CD4-positive, alpha-beta T cell treated with Interleukin-15 for 1 hour (primary cell): ENCODE results near the gene PPFIBP1.
"Not testable (repeated sequence)": the region's sequence is repeated elsewhere in the genome, so short reads cannot be mapped to it uniquely, and the experiment has no call there.

ENCODE experiments used
- DNase-seq: peaks from one replicate; pipeline ENCODE4 v3.0.0-alpha.2; 2020

The PPFIBP1 gene

DNA sequence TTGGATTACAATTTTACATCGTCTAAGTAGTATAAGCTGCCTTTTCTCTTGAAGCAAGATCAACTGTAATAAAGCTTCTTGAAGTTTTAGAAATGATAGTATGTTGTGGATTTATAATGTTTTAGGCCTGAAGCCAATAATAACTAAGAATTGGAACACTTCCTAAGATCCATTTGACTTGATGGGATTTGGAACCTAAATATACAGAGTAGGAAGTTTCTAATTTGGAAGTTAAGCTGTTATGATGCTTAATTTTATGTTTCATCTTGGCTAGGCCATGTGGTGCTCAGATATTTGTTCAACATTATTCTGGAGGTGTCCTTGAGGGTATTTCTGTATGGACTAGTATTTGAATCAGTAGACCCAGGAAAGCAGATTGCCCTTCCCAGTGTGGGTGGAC, 74.9 kb downstream of the PPFIBP1 start:
- DNase-seq: not testable (repeated sequence)

DNA sequence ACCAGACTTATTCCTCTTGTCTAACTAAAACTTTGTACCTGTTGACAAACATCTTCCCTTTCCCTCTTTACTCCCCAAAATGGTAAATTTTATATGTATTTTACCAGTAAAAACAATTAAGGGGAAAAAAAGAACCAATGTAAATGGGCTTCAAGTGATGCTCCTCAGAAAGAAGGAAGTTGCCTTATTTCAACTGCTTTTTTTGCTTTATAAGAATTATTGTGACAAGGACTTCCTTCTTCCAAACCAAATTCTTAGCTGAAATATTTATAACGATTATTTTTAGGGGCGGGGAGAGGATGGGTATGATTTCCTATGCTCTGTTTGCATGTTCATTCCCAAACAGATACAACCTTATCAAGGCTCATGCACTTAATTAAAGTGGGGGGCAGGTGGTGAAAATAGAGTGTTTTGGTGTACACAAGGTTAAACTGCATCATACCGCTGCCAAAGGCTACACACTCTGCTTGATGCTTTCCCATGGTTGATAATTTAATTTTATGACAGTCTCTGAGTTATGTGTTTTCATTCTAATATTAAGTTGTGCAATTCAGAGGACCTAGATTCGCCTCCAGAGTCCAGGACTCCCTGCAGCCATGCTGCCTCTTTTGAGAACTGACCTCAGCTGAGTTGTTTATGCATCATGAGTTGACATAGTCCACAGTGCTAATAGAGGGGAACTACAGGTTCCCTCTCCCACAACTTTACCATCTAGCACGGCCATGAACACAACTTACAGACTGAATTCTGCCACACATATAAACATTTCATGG, 77.2 kb downstream of the PPFIBP1 start:
- DNase-seq: not testable (repeated sequence)

DNA sequence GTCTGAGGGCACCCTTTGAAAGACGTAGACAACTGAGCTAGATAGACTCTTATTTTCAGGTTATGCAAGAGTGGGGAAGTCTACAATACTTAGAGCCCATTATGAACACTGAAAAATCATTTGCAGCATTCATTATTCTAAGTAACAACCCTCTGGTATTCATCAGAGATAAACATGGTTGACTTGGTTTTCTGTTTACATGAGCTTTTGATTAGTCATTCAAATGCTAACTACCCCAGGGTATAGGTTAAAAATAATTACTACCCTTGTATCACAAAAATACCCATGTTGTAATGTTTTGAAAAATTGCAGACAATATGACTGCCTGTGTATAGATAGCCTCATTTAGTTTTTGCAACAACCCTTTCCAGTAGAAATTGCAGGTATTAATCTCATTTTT, 78.5 kb downstream of the PPFIBP1 start:
- DNase-seq: no peak

DNA sequence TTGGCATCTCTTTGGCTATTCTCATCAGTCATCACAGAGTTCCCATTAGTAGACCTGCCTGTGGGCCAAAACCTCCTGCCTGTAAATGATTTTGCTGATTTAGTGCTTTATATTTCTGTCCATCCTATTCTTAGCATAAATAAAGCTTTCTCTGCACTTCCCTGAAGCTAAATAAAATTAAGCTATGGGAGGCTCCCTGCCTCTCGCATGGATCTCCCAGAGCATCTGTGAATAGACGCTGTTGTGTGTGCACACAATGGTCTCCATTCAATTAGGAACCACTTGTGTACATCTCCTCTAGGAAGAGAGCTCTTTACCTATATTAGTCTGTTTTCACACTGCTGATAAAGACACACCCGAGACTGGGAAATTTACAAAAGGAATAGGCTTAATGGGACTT, 80.4 kb downstream of the PPFIBP1 start:
- DNase-seq: no peak

DNA sequence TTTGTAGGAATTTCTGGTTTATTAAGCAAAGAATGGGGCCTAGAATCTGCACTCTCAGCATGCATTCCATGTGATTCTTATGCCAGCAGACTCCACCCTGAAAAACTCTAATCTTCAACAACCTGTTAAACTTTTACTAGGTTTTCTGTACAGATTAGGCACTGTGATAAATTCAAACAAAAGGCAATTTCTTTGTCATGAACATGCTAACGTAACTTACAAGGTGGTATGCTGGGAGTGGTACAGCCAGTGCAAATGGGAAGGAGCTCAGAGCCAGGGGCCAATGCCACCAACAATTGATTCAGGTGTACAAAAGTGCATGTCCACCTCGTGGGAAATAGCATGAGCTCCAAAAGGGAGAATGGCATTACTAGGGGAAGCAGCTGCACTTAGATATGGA, 83.0 kb downstream of the PPFIBP1 start:
- DNase-seq: no peak

DNA sequence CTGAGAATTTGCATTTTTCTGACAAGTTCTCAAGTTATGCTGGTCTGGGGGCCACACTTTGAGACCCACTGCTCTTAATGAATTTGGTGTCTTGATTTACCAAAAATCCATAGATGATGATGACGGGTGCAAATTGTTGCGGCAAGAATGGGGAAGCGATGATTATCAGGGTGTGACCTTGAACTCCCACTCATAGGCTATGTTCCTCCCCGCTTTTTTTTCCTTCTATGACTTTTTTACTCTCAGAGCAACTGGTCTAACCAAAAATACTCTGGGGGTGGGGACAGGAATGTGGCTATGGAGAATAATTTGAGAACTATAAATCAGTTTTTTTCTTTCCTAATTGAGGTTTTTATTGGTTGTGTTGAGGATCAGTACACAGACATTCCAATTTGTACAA, 83.6 kb downstream of the PPFIBP1 start:
- DNase-seq: no peak

DNA sequence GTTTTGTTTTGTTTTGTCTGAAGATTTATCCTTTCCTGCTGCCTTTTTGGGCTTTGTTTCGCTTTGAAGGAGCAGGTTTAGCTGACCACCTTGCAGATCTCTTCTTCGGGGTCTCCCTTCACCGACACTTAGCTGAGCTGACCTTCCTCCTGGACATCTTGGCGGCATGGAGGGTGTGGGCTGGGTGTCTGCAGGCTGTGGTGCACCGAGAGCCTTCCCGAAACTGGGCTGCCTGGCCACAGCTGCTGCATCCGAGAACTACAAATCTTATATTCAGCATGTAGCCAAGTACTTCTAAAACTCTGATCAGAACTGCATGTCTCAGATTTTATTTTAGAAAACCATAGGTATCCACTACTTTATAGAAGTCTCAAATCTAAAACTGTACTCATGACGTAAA, 84.9 kb downstream of the PPFIBP1 start:
- no peak for DNase-seq

DNA sequence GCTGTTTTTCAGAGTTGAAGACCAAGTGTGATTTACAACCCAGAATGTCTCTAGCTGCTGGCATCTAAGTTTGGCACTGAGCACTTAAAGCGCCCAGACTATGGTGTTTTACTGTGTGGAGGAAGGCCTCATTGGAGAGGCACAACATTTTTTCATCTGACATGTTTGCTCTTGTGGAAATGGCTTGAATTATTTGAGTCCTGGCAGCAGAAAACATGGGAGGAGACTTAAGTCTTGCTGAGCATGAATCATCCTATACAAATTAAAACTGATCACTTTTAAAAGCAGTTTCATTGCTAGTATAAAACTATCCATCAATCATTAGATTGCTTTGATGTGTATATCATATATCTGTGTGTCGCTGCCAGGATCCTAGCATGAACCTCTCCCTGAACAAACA, 86.4 kb downstream of the PPFIBP1 start:
- DNase-seq: no peak

DNA sequence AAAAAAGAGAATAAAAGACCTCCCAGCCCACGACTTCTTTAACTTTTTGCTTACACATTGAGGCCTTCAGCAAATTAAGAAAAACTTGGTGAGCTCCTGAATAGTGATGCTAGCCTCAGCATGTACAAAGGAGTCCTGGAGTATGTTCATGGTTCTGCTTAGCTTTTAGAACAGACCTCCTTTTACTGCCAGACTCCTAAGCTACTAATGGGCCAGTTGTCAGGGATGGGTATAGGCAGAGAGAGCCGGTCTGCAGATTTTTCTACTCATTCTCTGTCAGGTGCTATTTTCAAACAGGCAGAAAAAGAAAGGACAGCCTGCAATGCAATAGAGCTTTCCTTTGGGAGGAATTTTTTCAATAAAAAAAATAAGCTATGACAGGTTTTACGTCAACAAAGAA, 90.4 kb downstream of the PPFIBP1 start:
- no peak for DNase-seq

DNA sequence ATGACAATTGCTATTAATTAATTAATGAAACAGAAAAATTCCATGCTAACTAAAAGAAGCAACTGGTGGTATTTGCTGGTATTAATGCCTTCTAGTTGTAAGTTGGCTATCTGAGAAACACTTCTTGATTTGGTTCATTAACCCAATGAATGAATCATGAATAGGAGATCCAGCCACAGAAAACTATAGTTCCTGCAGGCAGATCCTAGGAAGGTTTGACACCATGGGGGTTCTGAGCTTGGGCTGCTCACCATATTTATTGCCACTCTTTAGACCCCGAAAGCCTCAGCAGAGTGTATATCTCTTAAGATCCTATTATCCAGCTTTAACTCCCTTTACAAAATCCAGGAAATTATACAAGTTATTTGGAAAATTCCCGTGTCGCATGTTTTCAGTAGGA, 90.9 kb downstream of the PPFIBP1 start:
- no peak for DNase-seq

DNA sequence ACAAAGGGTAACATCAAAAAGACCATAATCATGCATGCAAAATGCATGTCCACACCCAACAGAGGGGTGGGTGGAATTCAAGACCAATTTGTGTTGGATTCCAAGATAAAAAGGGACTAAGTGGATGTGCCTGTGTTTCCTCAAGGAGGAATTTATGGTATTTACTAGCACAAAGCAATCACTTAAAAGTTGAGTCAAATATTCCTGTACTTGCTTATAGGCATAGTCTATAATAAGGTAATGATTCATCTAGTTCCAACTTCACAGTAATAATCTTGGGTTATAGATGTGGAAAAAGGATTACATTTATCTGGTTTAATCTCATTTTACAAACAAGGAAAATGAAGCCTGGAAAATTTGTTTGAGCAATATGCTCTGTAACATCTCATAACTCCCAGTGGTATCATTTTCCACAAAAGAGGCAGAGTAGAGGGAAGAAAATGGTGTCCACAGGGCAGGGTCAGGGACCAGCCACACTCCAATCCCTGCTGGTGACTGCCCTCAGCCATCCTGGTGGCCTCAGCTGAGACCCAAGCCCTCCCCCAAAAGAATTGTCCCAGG, 91.4 kb downstream of the PPFIBP1 start:
- DNase-seq: no peak

DNA sequence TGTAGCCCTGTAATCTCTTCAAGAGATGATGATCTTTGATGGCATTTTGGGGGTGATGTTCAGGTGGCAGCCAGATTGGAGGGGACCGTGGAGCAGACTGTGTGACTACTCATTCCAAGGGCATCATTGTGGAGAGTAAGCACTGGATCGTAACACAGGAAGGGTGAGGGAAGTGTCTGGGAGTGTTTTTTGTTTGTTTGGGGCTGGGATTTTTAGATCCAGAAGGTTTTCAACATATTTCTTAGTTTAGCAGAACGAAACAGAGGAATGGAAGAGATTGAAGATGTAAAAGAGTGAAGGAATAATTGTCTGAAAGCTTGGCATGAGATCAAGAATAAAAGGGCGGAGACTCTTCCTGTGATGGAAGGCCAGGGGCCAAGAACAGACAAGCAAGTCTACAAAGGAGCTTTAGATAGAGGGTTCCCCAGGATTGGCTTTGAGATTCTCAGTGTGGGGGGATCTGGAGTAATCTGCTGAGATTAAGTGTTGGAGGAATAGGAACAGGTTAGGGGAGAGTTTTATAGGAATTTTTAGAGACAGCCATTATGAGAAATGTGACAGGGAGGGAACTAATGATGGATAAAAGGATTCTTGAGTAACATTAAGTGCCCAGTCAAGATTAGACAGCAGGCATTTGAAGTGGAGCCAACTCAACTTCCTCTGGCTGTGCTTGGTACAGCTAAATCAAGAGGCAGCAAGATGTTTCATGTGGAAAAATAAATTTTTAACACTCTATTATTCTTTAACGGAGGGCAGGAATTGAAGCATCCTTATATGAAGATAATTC, 92.5 kb downstream of the PPFIBP1 start:
- no peak for DNase-seq

DNA sequence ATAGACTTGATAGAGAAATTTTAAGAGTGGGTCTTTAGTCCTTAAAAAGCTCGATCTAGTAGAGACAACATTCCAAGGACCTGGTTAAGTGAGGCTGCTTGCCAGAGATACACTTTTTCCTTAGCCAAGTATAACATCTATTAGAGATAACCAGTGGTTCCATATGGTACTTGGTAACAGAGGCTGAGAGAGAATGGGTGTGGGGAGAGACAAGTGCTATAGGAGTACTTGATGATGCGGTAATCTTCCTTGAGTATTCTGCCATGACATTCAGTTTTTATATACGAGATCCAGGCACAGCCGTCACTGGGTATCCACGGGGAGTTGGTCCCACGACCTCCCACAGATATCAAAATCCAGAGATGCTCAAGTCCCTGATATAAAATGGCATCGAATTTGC, 94.8 kb downstream of the PPFIBP1 start:
- no peak for DNase-seq

DNA sequence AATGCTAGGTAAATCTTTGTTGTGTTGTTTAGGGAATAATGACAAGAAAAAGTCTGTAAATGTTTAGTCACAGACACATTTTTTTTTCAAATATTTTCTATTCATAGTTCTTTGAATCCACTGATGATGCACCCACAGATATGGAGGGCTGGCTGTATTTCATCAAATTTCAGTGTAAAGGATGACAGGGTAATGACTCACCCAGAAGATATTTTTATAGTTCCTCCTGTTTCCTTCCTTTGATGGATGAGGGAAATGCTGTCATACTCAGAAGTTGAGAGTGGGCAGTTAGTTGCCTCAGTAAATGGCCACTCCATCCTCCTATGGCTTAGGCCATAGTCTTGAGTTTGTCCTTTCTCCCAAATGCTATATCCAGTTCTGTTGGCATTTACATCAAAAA, 95.3 kb downstream of the PPFIBP1 start:
- no peak for DNase-seq

DNA sequence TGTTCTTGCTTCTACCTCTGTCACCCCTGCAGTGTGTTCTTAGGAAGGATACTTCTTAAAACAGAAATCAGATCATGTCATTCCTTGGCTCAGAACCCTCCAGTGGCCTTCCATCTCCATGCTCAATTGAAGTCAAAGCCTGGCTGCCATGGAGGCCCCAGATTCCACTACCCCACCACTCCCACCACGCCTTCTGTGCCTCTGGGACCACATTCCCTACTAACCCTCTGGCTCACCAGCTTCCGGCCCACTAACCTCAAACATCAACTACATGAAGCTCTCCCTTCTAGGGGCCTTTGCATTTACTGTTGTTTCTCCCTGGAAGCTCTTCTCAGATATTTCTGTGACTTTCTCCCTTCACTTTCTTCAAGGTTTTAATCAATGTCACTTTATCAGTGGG, 96.1 kb downstream of the PPFIBP1 start:
- no peak for DNase-seq

DNA sequence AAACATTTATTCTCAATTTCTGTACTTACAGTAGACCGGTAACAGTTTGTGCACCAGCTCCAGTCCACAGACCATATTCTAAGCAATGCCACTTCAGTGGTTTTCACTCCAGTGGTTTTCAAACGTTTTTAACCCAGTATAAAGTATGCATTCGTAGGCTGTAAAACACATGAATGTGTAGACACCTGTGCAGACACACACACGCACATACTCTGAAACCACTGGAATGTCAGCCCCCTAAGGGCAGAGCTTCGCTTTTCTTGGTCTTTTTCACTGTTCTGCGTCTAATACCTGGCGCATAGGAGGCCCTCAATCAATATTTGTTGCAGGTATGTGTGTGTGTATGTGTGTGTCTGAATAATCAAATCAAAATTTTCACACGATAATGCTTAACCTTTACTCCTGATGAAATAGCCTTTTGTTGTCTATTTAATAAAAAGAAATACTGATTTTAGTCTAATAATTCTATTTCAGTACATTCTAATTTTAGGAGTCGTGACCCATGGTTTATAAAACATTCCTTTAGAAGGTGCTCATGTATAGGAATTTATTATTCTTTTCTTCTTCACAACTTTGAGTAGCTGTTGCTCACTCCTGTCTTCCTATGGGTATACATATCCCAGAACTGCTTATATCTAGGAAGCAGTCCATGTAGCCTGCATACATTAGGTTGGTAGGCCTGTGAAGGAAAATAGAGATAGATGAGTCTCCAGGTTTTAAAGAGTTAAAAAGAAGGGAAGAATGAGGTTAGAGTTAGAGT, 98.6 kb downstream of the PPFIBP1 start:
- no peak for DNase-seq

DNA sequence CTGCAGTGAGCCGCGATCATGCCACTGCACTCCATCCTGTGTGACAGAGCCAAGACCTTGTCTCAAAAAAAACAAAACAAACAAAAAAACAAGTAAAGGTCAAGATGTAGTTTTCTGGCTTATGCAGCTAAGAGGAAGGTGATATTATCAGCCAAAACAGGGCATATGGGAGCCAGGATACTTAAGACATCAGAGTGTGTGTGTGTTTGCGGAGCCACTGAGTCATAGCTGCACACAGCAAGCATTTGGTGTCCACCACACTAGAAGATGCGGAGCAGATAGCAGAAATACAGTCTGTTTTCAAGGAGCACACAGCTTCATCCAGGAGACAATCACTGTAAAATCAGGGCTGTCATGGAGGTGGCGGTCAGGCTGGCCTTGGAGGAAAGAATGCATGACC, 99.6 kb downstream of the PPFIBP1 start:
- DNase-seq: no peak

DNA sequence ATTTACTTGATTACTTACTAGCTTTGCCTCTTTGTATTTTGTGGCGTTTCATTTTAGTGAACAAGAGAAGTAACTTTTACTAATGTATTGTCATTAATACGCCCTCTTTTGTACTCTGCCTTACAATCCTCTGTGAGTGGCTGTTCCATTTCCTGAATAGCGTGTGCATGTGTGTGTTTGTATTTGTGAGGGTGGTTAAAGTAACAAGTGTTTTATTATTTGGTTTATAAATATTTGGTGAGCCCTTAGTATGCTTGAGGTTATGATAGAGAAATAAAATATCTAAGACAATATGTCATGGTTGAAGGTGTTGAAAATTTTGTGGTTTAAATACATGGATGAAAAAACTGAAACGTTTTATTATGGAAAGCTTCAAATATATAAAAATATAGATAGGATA, 100.6 kb downstream of the PPFIBP1 start:
- no peak for DNase-seq

DNA sequence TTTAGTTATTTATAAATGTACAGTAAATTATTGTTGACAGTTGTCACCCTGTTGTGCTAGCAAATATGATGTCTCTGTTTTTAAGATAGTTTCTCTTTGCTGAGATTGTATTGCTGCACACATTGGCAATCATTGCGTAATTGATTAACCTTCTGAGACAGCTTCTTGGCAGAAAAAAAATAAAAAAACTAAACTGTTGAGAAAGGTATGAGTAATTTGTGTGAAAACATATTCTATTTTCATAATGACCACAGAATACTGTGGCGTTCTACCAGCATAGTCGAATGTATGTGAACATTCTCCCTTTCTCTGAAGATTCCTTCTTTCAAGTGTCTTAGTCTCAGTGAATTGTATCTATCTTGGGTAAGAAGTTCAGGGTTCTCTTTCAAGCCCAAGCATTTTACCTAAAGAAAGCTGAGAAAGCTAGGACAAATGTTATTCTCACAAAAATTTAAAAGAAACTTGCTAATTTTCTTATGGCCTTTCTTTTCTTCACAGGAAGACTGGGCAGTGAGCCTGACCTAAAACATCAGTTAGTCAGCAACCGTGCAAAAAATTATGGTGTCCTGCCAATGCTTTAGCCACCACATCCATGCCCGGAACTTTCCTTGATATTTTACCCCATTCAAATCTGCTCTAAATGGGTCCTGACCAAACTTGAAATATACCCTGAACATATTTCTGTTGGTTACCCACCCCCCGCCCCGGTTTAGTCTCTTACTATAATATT, 103.3 kb downstream of the PPFIBP1 start:
- no peak for DNase-seq

DNA sequence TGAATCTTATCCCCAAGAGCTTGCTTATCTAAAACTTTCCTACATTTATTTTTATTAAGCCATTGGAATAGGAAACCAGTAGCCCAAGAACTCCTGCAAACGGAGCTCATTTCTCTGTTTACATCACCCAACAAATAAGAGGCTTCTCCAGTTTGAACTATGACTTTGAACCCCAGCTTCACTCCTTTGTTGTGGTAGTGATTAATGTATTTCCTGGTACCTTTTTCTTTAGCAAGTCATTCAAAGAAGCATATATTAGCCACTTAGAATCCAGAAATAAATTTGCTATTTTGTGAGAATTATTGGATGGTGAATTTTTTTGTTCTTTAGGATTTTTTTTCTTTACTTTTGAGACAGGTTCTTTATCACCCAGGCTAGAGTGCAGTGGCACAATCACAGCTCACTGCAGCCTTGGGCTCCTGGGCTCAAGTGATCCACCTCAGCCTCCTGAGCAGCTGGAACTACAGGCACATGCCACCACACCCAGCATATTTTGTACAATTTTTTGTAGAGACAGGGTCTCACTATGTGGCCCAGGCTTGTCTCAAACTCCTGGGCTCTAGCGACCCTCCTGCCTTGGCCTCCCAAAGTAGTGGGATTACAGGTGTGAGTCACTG, 104.0 kb downstream of the PPFIBP1 start:
- not testable (repeated sequence) for DNase-seq

DNA sequence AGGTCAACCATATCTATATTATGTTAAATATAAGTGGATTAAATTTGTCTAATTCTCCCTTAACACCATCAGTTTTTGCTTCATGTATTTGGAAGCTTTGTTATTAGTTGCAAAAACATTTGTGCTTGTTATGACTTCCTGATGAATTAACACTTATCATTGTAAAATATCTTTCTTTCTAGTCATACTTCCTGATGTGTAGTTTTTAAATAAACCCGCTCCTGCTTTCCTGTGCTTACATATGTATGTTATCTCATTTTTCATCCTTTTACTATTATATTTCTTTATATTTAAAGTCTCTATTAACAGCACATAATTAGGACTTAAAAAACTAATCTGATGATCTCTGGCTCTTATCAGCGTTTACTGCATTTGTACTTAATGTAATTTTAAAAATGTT, 106.2 kb downstream of the PPFIBP1 start:
- DNase-seq: not testable (repeated sequence)

DNA sequence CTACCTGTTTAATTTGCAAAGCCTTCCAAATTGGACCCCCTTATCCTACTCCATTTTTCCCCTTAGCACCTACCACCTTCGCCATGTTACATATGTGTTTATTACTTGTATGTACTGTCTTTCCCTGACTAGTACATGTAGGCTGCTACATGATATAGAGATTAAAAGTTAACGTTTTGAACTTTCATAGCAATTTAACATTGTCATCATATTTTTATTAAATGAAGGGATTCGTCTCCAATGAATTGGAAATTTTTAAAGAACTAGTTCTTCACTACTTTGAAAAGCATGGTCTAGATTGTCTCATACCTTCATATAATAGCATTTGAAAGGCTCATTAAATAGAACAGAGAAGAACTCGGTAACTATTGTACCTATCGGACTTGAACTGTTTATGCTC, 107.4 kb downstream of the PPFIBP1 start:
- no peak for DNase-seq
